ENCODE measurements around the gene APC2.

DNA sequence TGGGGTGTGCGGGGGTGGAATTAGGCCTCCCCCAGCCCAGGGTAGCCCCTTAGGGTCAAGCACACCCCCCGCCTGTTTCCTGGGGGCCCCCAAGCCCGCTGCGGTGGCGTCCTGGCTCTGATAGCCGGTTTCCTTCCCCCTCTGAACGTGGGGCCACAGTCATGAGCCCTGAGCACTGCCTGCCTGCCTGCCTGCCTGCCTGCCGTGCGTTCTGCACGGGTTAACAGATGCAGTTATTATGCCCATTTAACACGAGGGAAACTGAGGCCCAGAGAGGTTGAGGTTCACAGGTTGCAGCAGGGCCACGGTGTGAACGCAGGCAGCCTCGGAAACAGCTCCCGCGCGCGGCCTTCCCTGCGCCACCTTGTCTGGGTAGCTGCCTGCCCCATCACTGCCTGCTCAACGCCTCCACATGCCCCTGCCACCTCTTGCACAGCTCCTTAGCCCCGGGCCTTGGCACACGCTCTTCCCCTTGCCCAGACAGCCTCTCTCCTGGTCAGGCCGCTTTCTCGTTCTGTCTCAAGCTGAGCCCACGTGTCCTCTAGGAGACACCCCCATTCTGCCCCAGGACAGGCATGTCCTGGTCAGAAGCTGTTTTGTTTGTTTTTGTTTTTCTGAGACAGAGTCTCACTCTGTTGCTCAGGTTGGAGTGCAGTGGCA, 47.4 kb upstream of the APC2 start:
- TF ChIP-seq, protein P1, sequence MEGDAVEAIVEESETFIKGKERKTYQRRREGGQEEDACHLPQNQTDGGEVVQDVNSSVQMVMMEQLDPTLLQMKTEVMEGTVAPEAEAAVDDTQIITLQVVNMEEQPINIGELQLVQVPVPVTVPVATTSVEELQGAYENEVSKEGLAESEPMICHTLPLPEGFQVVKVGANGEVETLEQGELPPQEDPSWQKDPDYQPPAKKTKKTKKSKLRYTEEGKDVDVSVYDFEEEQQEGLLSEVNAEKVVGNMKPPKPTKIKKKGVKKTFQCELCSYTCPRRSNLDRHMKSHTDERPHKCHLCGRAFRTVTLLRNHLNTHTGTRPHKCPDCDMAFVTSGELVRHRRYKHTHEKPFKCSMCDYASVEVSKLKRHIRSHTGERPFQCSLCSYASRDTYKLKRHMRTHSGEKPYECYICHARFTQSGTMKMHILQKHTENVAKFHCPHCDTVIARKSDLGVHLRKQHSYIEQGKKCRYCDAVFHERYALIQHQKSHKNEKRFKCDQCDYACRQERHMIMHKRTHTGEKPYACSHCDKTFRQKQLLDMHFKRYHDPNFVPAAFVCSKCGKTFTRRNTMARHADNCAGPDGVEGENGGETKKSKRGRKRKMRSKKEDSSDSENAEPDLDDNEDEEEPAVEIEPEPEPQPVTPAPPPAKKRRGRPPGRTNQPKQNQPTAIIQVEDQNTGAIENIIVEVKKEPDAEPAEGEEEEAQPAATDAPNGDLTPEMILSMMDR (IDR thresholded peaks at IDR 0.05 in 8 of 11, conservative IDR thresholded peaks at IDR 0.05 in 3 of 11) = no peak
- no peak for TF ChIP-seq POLR2AphosphoS5 (IDR thresholded peaks at IDR 0.05)
